Uterus (tissue), 4 donors: ENCODE results near the gene SETBP1. TPM values are rescaled to one million over a fixed set of nuclear protein-coding genes. Genes with fewer than 3 reads are reported as not detected.

ENCODE experiments used
- microRNA-seq: library from miRNA; unstranded; fragments of <30 nt; microRNA quantifications from one replicate; pipeline ENCODE4, GENCODE V29; 2016; ENCODE audit warnings: borderline microRNAs expressed, borderline replicate concordance
- small RNA-seq: library from RNA; depleted of rRNA; stranded (forward); fragments of <200 nt; gene quantifications from one replicate; pipeline ENCODE3, GENCODE V24; 2016
- total RNA-seq, 4 donors: library from RNA; depleted of rRNA in 3 of 4; stranded (reverse); fragments of >200 nt in 3 of 4; gene quantifications; one replicate each; pipeline versions ENCODE4 v1.1.0 to v1.2.4, GENCODE V29; 2014 to 2023
- donor health status: DM: yes; HTN: yes; CAD: no.

Gene SETBP1
- total RNA-seq, 4 donors from 2014 or later: 16.8 to 74.0 (median 36.9) TPM

Small RNAs within 50 kb of the gene (microRNA-seq; reads per million reads assigned to microRNA genes)
- gene MIR4319: not detected

Small RNAs within 50 kb of the gene (small RNA-seq; reads per million reads assigned to genes)
- not detected for gene MIR4319
